ENCODE measurements around the gene OR2G2. TPM values are rescaled to one million over a fixed set of nuclear protein-coding genes. Genes with fewer than 3 reads are reported as not detected.

The OR2G2 gene
- total RNA-seq, 1 donor from 2014 or later = not detected

Other genes starting within 250 kb of the OR2G2 start
- under 0.01 TPM in 2 replicates for gene NLRP3, start 172.2 kb upstream of the OR2G2 start, total RNA-seq
- not detected in 2 replicates for gene OR2B11, start 130.3 kb upstream of the OR2G2 start, total RNA-seq
- not detected in 2 replicates for gene OR2C3, start 51.9 kb upstream of the OR2G2 start, total RNA-seq
- not detected in 2 replicates for gene GCSAML, start 39.2 kb upstream of the OR2G2 start, total RNA-seq
- gene OR2G3, start 17.2 kb downstream of the OR2G2 start, total RNA-seq = not detected in 2 replicates
- not detected in 2 replicates for gene OR13G1, start 91.4 kb downstream of the OR2G2 start, total RNA-seq
- not detected in 2 replicates for gene OR6F1, start 128.3 kb downstream of the OR2G2 start, total RNA-seq
- not detected in 2 replicates for gene OR14K1, start 150.3 kb downstream of the OR2G2 start, total RNA-seq
- not detected in 2 replicates for gene OR14A2, start 159.8 kb downstream of the OR2G2 start, total RNA-seq
- not detected in 2 replicates for gene OR1C1, start 172.2 kb downstream of the OR2G2 start, total RNA-seq
- not detected in 2 replicates for gene OR14A16, start 235.8 kb downstream of the OR2G2 start, total RNA-seq